ENCODE measurements around the gene RSPRY1.

DNA sequence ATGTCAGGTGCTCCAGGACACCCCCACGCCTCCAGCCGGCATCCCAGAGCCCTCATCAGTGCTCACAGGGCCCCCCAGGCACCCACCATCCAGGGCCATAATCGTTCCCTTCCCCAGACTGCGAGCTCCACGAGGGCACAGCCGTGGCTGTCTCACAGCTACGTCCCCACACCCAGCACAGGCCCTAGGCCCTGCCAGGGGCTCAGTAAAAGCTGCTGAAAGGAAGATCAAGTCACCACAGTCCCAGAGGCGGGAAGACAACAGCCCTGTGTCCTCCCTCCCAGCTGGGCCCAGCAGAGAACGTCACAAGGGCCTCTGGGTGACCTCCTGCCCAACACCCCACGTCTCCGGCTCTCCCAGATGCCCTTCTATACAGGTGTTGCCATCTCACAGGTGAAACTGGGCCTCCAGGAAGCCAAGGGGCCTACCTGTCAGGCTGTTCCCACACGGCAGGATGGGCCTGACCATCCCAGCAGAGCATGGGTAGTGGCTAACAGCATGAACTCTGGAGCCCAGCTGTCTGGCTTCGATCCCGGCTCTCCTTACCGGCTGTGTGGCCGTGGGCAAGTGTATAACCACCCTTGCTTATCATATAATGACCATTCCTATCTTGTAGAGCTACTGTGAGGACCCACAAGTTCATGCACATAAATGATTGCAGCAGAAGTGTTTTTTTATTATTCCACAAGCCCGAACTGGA lies 76.9 kb downstream of the RSPRY1 start:
- TF ChIP-seq POLR2A (IDR thresholded peaks at IDR 0.05), result no peak
- TF ChIP-seq, protein P1, sequence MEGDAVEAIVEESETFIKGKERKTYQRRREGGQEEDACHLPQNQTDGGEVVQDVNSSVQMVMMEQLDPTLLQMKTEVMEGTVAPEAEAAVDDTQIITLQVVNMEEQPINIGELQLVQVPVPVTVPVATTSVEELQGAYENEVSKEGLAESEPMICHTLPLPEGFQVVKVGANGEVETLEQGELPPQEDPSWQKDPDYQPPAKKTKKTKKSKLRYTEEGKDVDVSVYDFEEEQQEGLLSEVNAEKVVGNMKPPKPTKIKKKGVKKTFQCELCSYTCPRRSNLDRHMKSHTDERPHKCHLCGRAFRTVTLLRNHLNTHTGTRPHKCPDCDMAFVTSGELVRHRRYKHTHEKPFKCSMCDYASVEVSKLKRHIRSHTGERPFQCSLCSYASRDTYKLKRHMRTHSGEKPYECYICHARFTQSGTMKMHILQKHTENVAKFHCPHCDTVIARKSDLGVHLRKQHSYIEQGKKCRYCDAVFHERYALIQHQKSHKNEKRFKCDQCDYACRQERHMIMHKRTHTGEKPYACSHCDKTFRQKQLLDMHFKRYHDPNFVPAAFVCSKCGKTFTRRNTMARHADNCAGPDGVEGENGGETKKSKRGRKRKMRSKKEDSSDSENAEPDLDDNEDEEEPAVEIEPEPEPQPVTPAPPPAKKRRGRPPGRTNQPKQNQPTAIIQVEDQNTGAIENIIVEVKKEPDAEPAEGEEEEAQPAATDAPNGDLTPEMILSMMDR (IDR thresholded peaks at IDR 0.05), result no peak

Data from uterus (tissue), 2 donors.